Common myeloid progenitor, CD34-positive (primary cell): ENCODE data around the gene AKAP1.

Experiments
- CTCF ChIA-PET: fragments of 350-600 bp; sonication (Branson Sonifier 250); formaldehyde crosslinking; loops from one replicate; lab custom pipeline; 2021; ENCODE audit warnings: antibody characterized with exemption; lab: Charles Lee
- POLR2A ChIA-PET: fragments of 350-600 bp; sonication (Branson Sonifier 250); formaldehyde crosslinking; loops from one replicate; lab custom pipeline; 2021; ENCODE audit warnings: antibody characterized with exemption; lab: Charles Lee
- DNase-seq, 3 donors: peaks; one replicate each; pipeline versions ENCODE4 v3.0.0 to v3.0.0-alpha.2; 2013
- H3K27ac ChIP-seq, 2 experiments: 1 replicate in 1 of 2; 2 replicates in 1 of 2; pipeline ENCODE4 v1.7.0; 2013; ENCODE audit warnings: inconsistent platforms in 2 of 2, low read length in 2 of 2, mild to moderate bottlenecking in 2 of 2, low read depth in 1 of 2, moderate library complexity in 1 of 2; ENCODE audit not compliant: severe bottlenecking in 2 of 2, insufficient read depth in 1 of 2, poor library complexity in 1 of 2
- H3K27me3 ChIP-seq, 5 experiments: replicated peaks in 2 of 5; 1 replicate in 3 of 5; 2 replicates in 2 of 5; pipeline versions ENCODE4 v1.6.1 to v1.7.0; 2013; ENCODE audit warnings: low read length in 4 of 5, mild to moderate bottlenecking in 2 of 5, moderate library complexity in 2 of 5, inconsistent platforms in 1 of 5; ENCODE audit not compliant: insufficient read depth in 5 of 5, control insufficient read depth in 4 of 5
- H3K36me3 ChIP-seq, 4 experiments: 1 replicate in 2 of 4; 2 replicates in 2 of 4; pipeline versions ENCODE4 v1.6.1 to v1.7.0; 2013; ENCODE audit warnings: low read length in 3 of 4, control low read depth in 1 of 4, mild to moderate bottlenecking in 1 of 4; ENCODE audit not compliant: control insufficient read depth in 4 of 4, insufficient read depth in 4 of 4
- H3K4me1 ChIP-seq, 4 experiments: 1 replicate in 3 of 4; 2 replicates in 1 of 4; pipeline versions ENCODE4 v1.6.1 to v1.7.1; 2013; ENCODE audit warnings: low read length in 3 of 4, mild to moderate bottlenecking in 3 of 4, control low read depth in 1 of 4, inconsistent platforms in 1 of 4, moderate library complexity in 1 of 4; ENCODE audit not compliant: control insufficient read depth in 4 of 4, insufficient read depth in 4 of 4; ENCODE audit errors: control extremely low read depth in 1 of 4
- H3K4me3 ChIP-seq, 7 experiments: 1 replicate in 4 of 7; 2 replicates in 3 of 7; pipeline versions ENCODE4 v1.5.1 to v1.7.0; 2013; ENCODE audit warnings: mild to moderate bottlenecking in 7 of 7, low read length in 6 of 7, moderate library complexity in 6 of 7, inconsistent platforms in 2 of 7, low read depth in 2 of 7, control low read depth in 1 of 7; ENCODE audit not compliant: insufficient read depth in 4 of 7, control insufficient read depth in 1 of 7; ENCODE audit errors: extremely low read depth in 1 of 7
- H3K9me3 ChIP-seq, 5 experiments: 1 replicate in 4 of 5; 2 replicates in 1 of 5; pipeline versions ENCODE4 v1.6.1 to v1.7.1; 2013; ENCODE audit warnings: low read length in 4 of 5, mild to moderate bottlenecking in 2 of 5, inconsistent platforms in 1 of 5, low read depth in 1 of 5, moderate library complexity in 1 of 5; ENCODE audit not compliant: control insufficient read depth in 4 of 5, insufficient read depth in 2 of 5; ENCODE audit errors: control extremely low read depth in 1 of 5
- WGBS: methylation state at CpG from one replicate; pipeline ENCODE4 v1.1.5; 2013; ENCODE audit not compliant: insufficient coverage; 5-methylcytosine and 5-hydroxymethylcytosine counted together

Gene AKAP1

DNA sequence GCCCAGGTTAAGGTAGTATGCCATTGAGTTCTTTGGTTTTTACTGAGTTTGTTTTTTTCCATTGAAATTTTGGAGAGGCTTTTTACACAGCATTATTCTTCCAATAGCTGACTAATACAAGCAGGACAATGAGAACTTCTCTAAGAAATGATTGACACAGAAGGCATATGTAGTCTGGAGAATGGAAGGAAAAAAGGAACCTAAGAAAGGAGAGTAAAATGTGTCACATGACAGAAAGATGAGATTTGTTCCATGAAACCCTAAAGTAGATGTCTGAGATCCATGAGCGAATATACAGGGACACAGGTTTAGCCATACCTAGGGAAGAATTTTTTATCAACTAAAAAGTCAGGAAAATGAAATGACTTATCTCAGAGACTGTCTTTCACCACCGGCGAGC is 80.7 kb downstream of the AKAP1 start:
- H3K4me1 ChIP-seq: no peaks in the 10 kb centered on the region
- ChIA-PET CTCF (no interaction called here), POLR2A (interaction anchor here (0.7 kb wide), 1 partner anchor 458 kb away, joined by 3 read pairs; no protein-coding TSS in a partner anchor)
- H3K27ac ChIP-seq: no peak overlapping the region
- no peaks in the 10 kb centered on the region for H3K27me3 ChIP-seq
- H3K9me3 ChIP-seq: peaks cover 0 to 8% (median 2%) of the 10 kb centered on the region in 5 experiments
- no peak overlapping the region for H3K4me3 ChIP-seq
- no peak for DNase-seq
- no CpG with 5 or more reads among the region's 3 CpGs for WGBS
- H3K36me3 ChIP-seq: no peaks in the 10 kb centered on the region

DNA sequence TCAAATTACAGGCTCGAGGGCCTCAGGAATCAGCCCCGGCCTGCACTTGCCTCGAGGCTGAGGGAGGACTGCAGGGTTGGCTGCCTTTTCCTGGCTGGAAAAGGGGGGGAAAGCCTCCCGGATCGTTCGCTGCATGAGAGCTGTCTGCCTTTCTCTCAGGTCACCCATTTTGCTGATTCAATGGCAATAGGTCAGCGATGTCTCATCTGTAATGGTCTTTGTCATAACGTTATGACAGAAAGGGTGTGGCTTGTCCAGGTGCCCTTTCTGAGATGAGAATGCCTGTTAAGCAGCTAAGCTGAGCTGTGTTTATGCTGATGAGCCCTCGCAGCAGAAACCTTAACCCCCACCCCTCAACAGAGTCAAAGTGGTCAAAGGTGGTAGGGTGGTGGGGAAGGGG is 81.8 kb downstream of the AKAP1 start:
- Histone ChIP-seq H3K9me3 (peaks cover 0 to 6% (median 0%) of the 10 kb centered on the region in 5 experiments), H3K36me3 (no peaks in the 10 kb centered on the region), H3K27ac (no peak overlapping the region), H3K4me1 (no peaks in the 10 kb centered on the region), H3K4me3 (no peak overlapping the region), H3K27me3 (no peaks in the 10 kb centered on the region)
- WGBS: 96% methylated on average over 7 of the region's 9 CpGs
- ChIA-PET POLR2A (interaction anchor here (0.6 kb wide), 1 partner anchor 40 kb away, joined by 6 read pairs; no protein-coding TSS in a partner anchor), CTCF (interaction anchor here (0.9 kb wide), 1 partner anchor 13 kb away, joined by 3 read pairs; no protein-coding TSS in a partner anchor)
- no peak for DNase-seq

DNA sequence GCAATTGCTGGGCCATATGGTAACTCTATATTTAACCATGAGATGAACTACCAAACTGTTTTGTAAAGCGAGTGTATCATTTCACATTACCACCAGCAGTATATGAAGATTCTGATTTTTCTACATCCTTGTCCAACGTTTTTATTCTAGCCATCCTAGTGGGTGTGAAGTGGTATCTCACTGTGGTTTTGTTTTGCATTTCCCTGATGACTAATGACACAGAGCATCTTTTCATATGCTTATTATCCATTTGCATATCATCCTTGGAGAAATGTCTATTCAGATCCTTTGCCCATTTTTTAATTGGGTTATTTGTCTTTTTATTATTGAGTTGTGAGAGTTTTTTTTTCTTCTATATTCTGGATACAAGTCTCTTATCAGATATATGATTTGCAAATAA is 83.6 kb downstream of the AKAP1 start:
- WGBS: no CpG with 5 or more reads among the region's 2 CpGs
- POLR2A ChIA-PET: no interaction called here
- no peak overlapping the region for H3K27ac ChIP-seq

GRCh38 chr17:57170866-57171265 is 85.8 kb downstream of the AKAP1 start:
- H3K27ac ChIP-seq: no peak overlapping the region
- no peak overlapping the region for H3K4me3 ChIP-seq
- no peak for DNase-seq
- H3K36me3 ChIP-seq: no peaks in the 10 kb centered on the region
- H3K4me1 ChIP-seq: peaks cover 0 to 7% (median 0%) of the 10 kb centered on the region in 4 experiments
- ChIA-PET CTCF (interaction anchor here (1.7 kb wide), 1 partner anchor 32 kb away, joined by 4 read pairs; no protein-coding TSS in a partner anchor), POLR2A (no interaction called here)
- H3K9me3 ChIP-seq: peaks cover 0 to 5% (median 0%) of the 10 kb centered on the region in 5 experiments
- no peaks in the 10 kb centered on the region for H3K27me3 ChIP-seq
- WGBS: 100% methylated on average over 4 of the region's 4 CpGs

More for the DNA sequence above, 83.6 kb downstream of the AKAP1 start:
- DNase-seq: no peak
- Histone ChIP-seq H3K27me3 (no peaks in the 10 kb centered on the region), H3K4me1 (peaks cover 0 to 7% (median 0%) of the 10 kb centered on the region in 4 experiments), H3K9me3 (peaks cover 0 to 5% (median 0%) of the 10 kb centered on the region in 5 experiments), H3K4me3 (no peak overlapping the region), H3K36me3 (no peaks in the 10 kb centered on the region)
- CTCF ChIA-PET: no interaction called here
